ENCODE data around the gene FAM180B.
"Not testable (repeated sequence)": the region's sequence is repeated elsewhere in the genome, so short reads cannot be mapped to it uniquely, and the experiment has no call there.

Gene FAM180B

GRCh38 chr11:47564366-47564765, 22.1 kb upstream of the FAM180B start:
- H3K27ac ChIP-seq (replicated peaks; ENCODE audit: low read length); H3K14ac ChIP-seq (ENCODE audit: low read length); H3K4me1 ChIP-seq (ENCODE audit: control insufficient read depth in 2 of 2, insufficient read depth in 1 of 2, low read depth in 1 of 2, low read length in 2 of 2); H2BK12ac ChIP-seq (ENCODE audit: low read length); H2BK15ac ChIP-seq (ENCODE audit: low read length); H2AFZ ChIP-seq (ENCODE audit: low read length); H3K79me1 ChIP-seq (ENCODE audit: low read depth, low read length); H3K4me2 ChIP-seq (ENCODE audit: insufficient read depth, low read length, poor library complexity, severe bottlenecking); H2BK120ac ChIP-seq (ENCODE audit: low read depth, low read length); H3K4ac ChIP-seq (ENCODE audit: low read length); H2AK5ac ChIP-seq (ENCODE audit: low read depth, low read length); H3K27me3 ChIP-seq (ENCODE audit: control insufficient read depth in 3 of 3, insufficient read depth in 3 of 3, low read depth in 1 of 3, low read length in 3 of 3); H3K9me3 ChIP-seq (replicated peaks in 1 of 2; ENCODE audit: control insufficient read depth in 2 of 2, insufficient read depth in 1 of 2, low read depth in 1 of 2, low read length in 2 of 2); DNase-seq (ENCODE audit: low spot score); H3K4me3 ChIP-seq (ENCODE audit: low read length in 2 of 2); H4K8ac ChIP-seq (ENCODE audit: low read depth, low read length); H4K91ac ChIP-seq (ENCODE audit: low read depth, low read length, poor library complexity); H3K18ac ChIP-seq (ENCODE audit: low read length); H3K23ac ChIP-seq (ENCODE audit: low read depth, low read length, poor library complexity); H3K9ac ChIP-seq (ENCODE audit: low read depth, low read length, poor library complexity); H2BK5ac ChIP-seq (ENCODE audit: low read length); H3K36me3 ChIP-seq (replicated peaks in 1 of 2; ENCODE audit: control insufficient read depth in 2 of 2, insufficient read depth in 2 of 2, low read length in 2 of 2): not testable (repeated sequence)
- no CpG with 5 or more reads among the region's 10 CpGs for WGBS, 2 donors (ENCODE audit: extremely low coverage in 2 of 2, insufficient read length in 2 of 2, insufficient replicate concordance in 1 of 2)

GRCh38 chr11:47564933-47565339, 21.5 kb upstream of the FAM180B start:
- Histone ChIP-seq H3K23ac (ENCODE audit: low read depth, low read length, poor library complexity) (peak overlapping the region; percentile 97), H3K9ac (ENCODE audit: low read depth, low read length, poor library complexity) (peak overlapping the region; percentile 96), H3K36me3 (replicated peaks in 1 of 2; ENCODE audit: control insufficient read depth in 2 of 2, insufficient read depth in 2 of 2, low read length in 2 of 2) (peaks cover 2 to 9% of the 10 kb centered on the region in 2 donors), H4K8ac (ENCODE audit: low read depth, low read length) (peak overlapping the region; percentile 96), H3K4me3 (ENCODE audit: low read length in 2 of 2) (peak overlapping the region; percentile 56 to 86), H2BK5ac (ENCODE audit: low read length) (no peak overlapping the region), H2AFZ (ENCODE audit: low read length) (peak overlapping the region; percentile 93), H3K4me2 (ENCODE audit: insufficient read depth, low read length, poor library complexity, severe bottlenecking) (peak overlapping the region; percentile 73), H3K27me3 (ENCODE audit: control insufficient read depth in 3 of 3, insufficient read depth in 3 of 3, low read depth in 1 of 3, low read length in 3 of 3) (peaks cover 0 to 3% (median 0%) of the 10 kb centered on the region in 3 experiments), H3K18ac (ENCODE audit: low read length) (peak overlapping the region; percentile 99), H3K4ac (ENCODE audit: low read length) (no peak overlapping the region), H2AK5ac (ENCODE audit: low read depth, low read length) (peak overlapping the region; percentile 6), H2BK12ac (ENCODE audit: low read length) (no peak overlapping the region), H3K27ac (replicated peaks; ENCODE audit: low read length) (no peak overlapping the region), H3K79me1 (ENCODE audit: low read depth, low read length) (peaks cover 6% of the 10 kb centered on the region), H2BK120ac (ENCODE audit: low read depth, low read length) (peak overlapping the region; percentile 97), H4K91ac (ENCODE audit: low read depth, low read length, poor library complexity) (no peak overlapping the region), H3K4me1 (ENCODE audit: control insufficient read depth in 2 of 2, insufficient read depth in 1 of 2, low read depth in 1 of 2, low read length in 2 of 2) (peaks cover 0 to 4% of the 10 kb centered on the region in 2 donors), H3K14ac (ENCODE audit: low read length) (peak overlapping the region; percentile 0), H3K9me3 (replicated peaks in 1 of 2; ENCODE audit: control insufficient read depth in 2 of 2, insufficient read depth in 1 of 2, low read depth in 1 of 2, low read length in 2 of 2) (no peaks in the 10 kb centered on the region), H2BK15ac (ENCODE audit: low read length) (peak overlapping the region; percentile 94)
- no peak for DNase-seq (ENCODE audit: low spot score)
- no CpG with 5 or more reads among the region's 11 CpGs for WGBS, 2 donors (ENCODE audit: extremely low coverage in 2 of 2, insufficient read length in 2 of 2, insufficient replicate concordance in 1 of 2)

- H2AFZ ChIP-seq (ENCODE audit: low read length) = peak within 1 kb of the TSS; percentile 93
- H2BK15ac ChIP-seq (ENCODE audit: low read length) = peak within 1 kb of the TSS; percentile 94
- H3K9ac ChIP-seq (ENCODE audit: low read depth, low read length, poor library complexity) = peak within 1 kb of the TSS; percentile 96
- H2BK12ac ChIP-seq (ENCODE audit: low read length) = peak within 1 kb of the TSS; percentile 84
- H3K27ac ChIP-seq (replicated peaks; ENCODE audit: low read length) = no peak within 1 kb of the TSS
- H3K9me3 ChIP-seq (replicated peaks in 1 of 2; ENCODE audit: control insufficient read depth in 2 of 2, insufficient read depth in 1 of 2, low read depth in 1 of 2, low read length in 2 of 2) = no peaks in the 10 kb centered on the region
- peak within 1 kb of the TSS; percentile 73 for H3K4me2 ChIP-seq (ENCODE audit: insufficient read depth, low read length, poor library complexity, severe bottlenecking)
- peak within 1 kb of the TSS; percentile 99 for H3K18ac ChIP-seq (ENCODE audit: low read length)
- H3K14ac ChIP-seq (ENCODE audit: low read length) = peak within 1 kb of the TSS; percentile 94
- H3K4ac ChIP-seq (ENCODE audit: low read length) = peak within 1 kb of the TSS; percentile 97
- H2BK120ac ChIP-seq (ENCODE audit: low read depth, low read length) = peak within 1 kb of the TSS; percentile 97
- no peak for DNase-seq (ENCODE audit: low spot score)
- H3K36me3 ChIP-seq (replicated peaks in 1 of 2; ENCODE audit: control insufficient read depth in 2 of 2, insufficient read depth in 2 of 2, low read length in 2 of 2) = peaks cover 2 to 13% of the 10 kb centered on the region in 2 donors
- H3K23ac ChIP-seq (ENCODE audit: low read depth, low read length, poor library complexity) = peak within 1 kb of the TSS; percentile 97
- peak within 1 kb of the TSS; percentile 75 for H2AK5ac ChIP-seq (ENCODE audit: low read depth, low read length)
- peak within 1 kb of the TSS; percentile 99 for H4K8ac ChIP-seq (ENCODE audit: low read depth, low read length)
- H3K27me3 ChIP-seq (ENCODE audit: control insufficient read depth in 3 of 3, insufficient read depth in 3 of 3, low read depth in 1 of 3, low read length in 3 of 3) = peaks cover 0 to 3% (median 0%) of the 10 kb centered on the region in 3 experiments
- H3K4me1 ChIP-seq (ENCODE audit: control insufficient read depth in 2 of 2, insufficient read depth in 1 of 2, low read depth in 1 of 2, low read length in 2 of 2) = peaks cover 0 to 4% of the 10 kb centered on the region in 2 donors
- H2BK5ac ChIP-seq (ENCODE audit: low read length) = no peak within 1 kb of the TSS
- peak within 1 kb of the TSS; percentile 56 to 86 for H3K4me3 ChIP-seq (ENCODE audit: low read length in 2 of 2)
- WGBS, 2 donors (ENCODE audit: extremely low coverage in 2 of 2, insufficient read length in 2 of 2, insufficient replicate concordance in 1 of 2) = no CpG with 5 or more reads among the region's 86 CpGs
- peak within 1 kb of the TSS; percentile 53 for H4K91ac ChIP-seq (ENCODE audit: low read depth, low read length, poor library complexity)
- H3K79me1 ChIP-seq (ENCODE audit: low read depth, low read length) = peaks cover 6% of the 10 kb centered on the region
Observed at GRCh38 chr11:47565340-47566148, 20.9 kb upstream of the FAM180B start, which contains the start of gene PTPMT1. Gene PTPMT1, plus strand, starts transcription at chr11:47565599. Its CDS starts 24 bp downstream, at chr11:47565623.

GRCh38 chr11:47566149-47566698, 20.3 kb upstream of the FAM180B start:
- Histone ChIP-seq H3K23ac (ENCODE audit: low read depth, low read length, poor library complexity) (peak overlapping the region; percentile 97), H3K27me3 (ENCODE audit: control insufficient read depth in 3 of 3, insufficient read depth in 3 of 3, low read depth in 1 of 3, low read length in 3 of 3) (peaks cover 0 to 3% (median 0%) of the 10 kb centered on the region in 3 experiments), H2BK120ac (ENCODE audit: low read depth, low read length) (peak overlapping the region; percentile 97), H2BK5ac (ENCODE audit: low read length) (no peak overlapping the region), H3K4ac (ENCODE audit: low read length) (peak overlapping the region; percentile 97), H3K9me3 (replicated peaks in 1 of 2; ENCODE audit: control insufficient read depth in 2 of 2, insufficient read depth in 1 of 2, low read depth in 1 of 2, low read length in 2 of 2) (no peaks in the 10 kb centered on the region), H3K79me1 (ENCODE audit: low read depth, low read length) (peaks cover 6% of the 10 kb centered on the region), H3K4me2 (ENCODE audit: insufficient read depth, low read length, poor library complexity, severe bottlenecking) (peak overlapping the region; percentile 73), H3K4me1 (ENCODE audit: control insufficient read depth in 2 of 2, insufficient read depth in 1 of 2, low read depth in 1 of 2, low read length in 2 of 2) (peaks cover 0 to 4% of the 10 kb centered on the region in 2 donors), H4K91ac (ENCODE audit: low read depth, low read length, poor library complexity) (peak overlapping the region; percentile 53), H3K9ac (ENCODE audit: low read depth, low read length, poor library complexity) (peak overlapping the region; percentile 96), H3K4me3 (ENCODE audit: low read length in 2 of 2) (peak overlapping the region; percentile 56 to 86), H3K14ac (ENCODE audit: low read length) (peak overlapping the region; percentile 94), H2BK15ac (ENCODE audit: low read length) (no peak overlapping the region), H3K27ac (replicated peaks; ENCODE audit: low read length) (no peak overlapping the region), H3K18ac (ENCODE audit: low read length) (peak overlapping the region; percentile 99), H2AK5ac (ENCODE audit: low read depth, low read length) (no peak overlapping the region), H3K36me3 (replicated peaks in 1 of 2; ENCODE audit: control insufficient read depth in 2 of 2, insufficient read depth in 2 of 2, low read length in 2 of 2) (peaks cover 2 to 17% of the 10 kb centered on the region in 2 donors), H2AFZ (ENCODE audit: low read length) (peak overlapping the region; percentile 93), H4K8ac (ENCODE audit: low read depth, low read length) (peak overlapping the region; percentile 99), H2BK12ac (ENCODE audit: low read length) (no peak overlapping the region)
- no CpG with 5 or more reads among the region's 17 CpGs for WGBS, 2 donors (ENCODE audit: extremely low coverage in 2 of 2, insufficient read length in 2 of 2, insufficient replicate concordance in 1 of 2)
- DNase-seq (ENCODE audit: low spot score) = no peak
